HG02678 (cell line): Measurements from ENCODE around the gene OSBPL6.
"Not testable (repeated sequence)": the region's sequence is repeated elsewhere in the genome, so short reads cannot be mapped to it uniquely, and the experiment has no call there.

ENCODE experiments used
- ATAC-seq: cut with Tn5 transposase; IDR thresholded peaks from one replicate; pipeline ENCODE4 v1.9.1; 2021; ENCODE audit warnings: mild to moderate bottlenecking, moderate library complexity; ENCODE audit not compliant: unreplicated experiment

The OSBPL6 gene

GRCh38 chr2:178193823-178194599, at the start of gene OSBPL6:
Gene OSBPL6, plus strand, starts transcription at chr2:178194512. Its CDS starts 111,673 bp downstream, at chr2:178306185.
- ATAC-seq = peak; percentile 93

- no peak for ATAC-seq
Measured at GRCh38 chr2:178152033-178152432, 42.3 kb upstream of the OSBPL6 start.

- ATAC-seq = no peak
Measured at GRCh38 chr2:178152542-178152941, 41.8 kb upstream of the OSBPL6 start.

- no peak for ATAC-seq
Measured at GRCh38 chr2:178152977-178153376, 41.3 kb upstream of the OSBPL6 start.

- not testable (repeated sequence) for ATAC-seq
Measured at GRCh38 chr2:178153878-178154277, 40.4 kb upstream of the OSBPL6 start.

GRCh38 chr2:178155524-178155923, 38.8 kb upstream of the OSBPL6 start:
- ATAC-seq = no peak

DNA sequence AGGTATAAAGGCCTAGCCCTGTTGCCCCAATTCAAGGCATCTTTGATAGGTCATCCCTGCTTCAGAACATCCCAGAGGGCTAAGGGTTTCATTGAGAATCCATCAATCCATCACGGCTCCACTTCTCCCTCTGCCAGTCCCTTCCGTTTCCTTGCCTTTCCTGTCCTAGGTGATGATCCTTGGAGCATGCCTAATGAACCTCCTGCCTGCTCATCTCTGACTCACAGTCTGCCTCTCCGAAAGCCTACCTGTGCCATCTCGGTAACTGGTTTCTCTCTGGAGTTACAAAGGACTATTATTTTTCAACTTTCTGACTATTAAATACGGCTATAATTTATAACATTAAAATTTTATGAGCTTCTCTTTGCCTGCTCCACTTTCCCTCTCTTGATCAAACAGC, 36.7 kb upstream of the OSBPL6 start:
- ATAC-seq = no peak

DNA sequence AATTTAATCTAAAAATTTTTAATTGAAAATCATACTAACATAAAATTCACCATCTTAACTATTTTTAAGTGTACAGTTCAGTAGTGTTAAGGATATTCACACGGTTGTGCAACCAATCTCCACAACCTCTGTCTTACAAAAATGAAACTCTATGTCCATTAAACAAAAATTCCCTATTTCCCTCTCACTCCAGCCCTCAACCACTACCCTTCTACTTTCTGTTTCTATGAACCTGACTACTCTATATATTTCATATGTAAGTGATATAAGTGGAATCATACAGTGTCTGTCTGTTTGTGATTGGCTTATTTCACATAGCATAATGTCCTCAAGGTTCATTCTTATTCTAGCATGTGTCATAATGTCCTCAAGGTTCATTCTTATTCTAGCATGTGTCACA, 34.3 kb upstream of the OSBPL6 start:
- no peak for ATAC-seq

DNA sequence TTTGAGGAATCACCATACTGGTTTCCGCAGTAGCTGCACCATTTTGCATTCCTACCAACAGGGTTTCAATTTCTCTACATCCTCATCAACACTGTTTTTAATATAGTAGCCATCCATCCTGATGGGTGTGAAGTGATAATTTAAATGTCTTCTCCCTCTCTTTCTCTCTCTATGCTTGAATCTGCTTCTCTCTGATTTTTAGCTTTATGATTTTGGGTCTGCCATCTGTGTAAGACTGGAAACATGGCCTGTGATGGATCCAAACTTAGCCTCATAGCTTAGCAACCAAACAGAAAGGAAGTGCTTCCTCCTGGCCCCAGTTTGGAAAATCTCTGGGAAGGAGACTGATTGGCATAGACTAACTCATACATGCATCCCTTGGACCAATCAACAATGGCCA, 33.7 kb upstream of the OSBPL6 start:
- ATAC-seq = no peak

GRCh38 chr2:178163395-178163794, 30.9 kb upstream of the OSBPL6 start:
- no peak for ATAC-seq

DNA sequence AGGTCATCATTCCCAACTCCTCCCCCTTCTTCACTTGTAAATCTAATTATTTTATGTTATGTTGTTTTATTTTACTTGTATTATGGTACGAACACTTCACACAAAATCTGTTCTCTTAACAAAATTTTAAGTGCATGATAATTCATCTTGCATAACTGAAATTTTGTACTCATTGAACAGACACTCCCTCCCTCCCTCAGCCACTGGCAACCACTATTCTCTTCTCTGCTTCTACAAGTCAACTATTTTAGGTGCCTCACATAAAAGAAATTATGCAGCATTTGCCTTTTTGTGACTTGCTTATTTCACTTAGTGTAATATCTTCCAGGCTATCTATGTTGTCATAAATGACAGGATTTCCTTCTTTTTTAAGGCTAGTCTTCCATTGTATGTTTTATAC, 30.4 kb upstream of the OSBPL6 start:
- no peak for ATAC-seq

DNA sequence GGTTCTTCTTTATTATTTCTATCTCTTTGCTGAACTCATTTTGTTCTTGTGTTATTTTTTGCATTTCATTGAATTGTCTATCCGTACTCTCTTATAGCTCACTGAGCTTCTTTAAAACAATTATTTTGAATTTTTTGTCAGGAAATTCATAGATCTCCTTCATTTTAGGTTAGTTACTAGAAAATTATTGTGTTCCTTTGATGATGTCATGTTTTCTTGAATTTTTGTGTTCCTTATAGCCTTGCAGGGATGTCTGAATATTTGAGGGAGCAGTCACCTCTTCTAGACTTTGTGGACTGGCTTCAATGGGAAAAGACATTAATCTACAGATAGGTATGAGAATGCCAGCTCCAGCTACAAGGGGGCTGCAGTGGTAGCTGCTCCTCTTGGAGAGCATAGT, 20.7 kb upstream of the OSBPL6 start:
- no peak for ATAC-seq

DNA sequence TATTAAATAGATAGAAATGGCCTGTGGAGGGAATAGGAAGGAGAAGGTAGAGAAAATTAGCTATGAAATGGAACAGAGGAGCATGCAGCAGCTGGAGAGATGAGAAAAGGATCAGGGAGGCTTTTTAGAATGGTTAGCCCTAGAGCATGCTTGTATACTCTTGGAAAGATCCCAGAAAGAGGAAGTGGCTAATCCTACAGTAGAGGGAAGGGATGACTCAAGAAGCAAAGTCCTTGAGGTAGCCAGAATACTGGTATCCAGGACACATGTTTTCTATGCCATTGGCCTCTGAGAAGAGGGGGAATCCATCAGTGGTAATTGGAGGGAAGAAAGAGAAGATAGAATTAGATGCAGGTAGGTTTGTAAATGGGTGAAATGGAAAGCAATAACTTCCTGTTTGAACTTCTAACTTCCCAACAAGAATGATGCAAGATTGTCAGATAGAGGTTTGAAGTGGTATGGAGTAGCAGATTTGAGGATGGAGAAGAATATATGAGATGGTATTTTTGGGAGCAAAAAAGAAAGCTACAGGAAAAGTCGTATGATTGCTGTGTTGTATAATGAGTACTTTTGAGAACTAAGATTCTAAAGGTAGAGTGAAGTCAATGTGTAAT, 17.1 kb upstream of the OSBPL6 start:
- ATAC-seq = no peak

DNA sequence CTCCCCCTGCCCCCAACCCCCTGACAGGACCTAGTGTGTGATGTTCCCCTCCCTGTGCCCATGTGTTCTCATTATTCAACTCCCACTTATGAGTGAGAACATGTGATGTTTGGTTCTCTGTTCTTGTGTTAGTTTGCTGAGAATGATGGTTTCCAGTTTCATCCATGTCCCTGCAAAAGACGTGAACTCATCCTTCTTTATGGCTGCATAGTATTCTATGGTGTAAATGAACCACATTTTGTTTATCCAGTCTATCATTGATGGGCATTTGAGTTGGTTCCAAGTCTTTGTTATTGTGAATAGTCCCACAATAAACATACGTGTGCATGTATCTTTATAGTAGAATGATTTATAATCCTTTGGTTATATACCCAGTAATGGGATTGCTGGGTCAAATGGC, 13.7 kb upstream of the OSBPL6 start:
- ATAC-seq = not testable (repeated sequence)

- ATAC-seq = no peak
Measured at GRCh38 chr2:178187861-178188260, 6.5 kb upstream of the OSBPL6 start.

- ATAC-seq = no peak
Measured at GRCh38 chr2:178188466-178188865, 5.8 kb upstream of the OSBPL6 start.

DNA sequence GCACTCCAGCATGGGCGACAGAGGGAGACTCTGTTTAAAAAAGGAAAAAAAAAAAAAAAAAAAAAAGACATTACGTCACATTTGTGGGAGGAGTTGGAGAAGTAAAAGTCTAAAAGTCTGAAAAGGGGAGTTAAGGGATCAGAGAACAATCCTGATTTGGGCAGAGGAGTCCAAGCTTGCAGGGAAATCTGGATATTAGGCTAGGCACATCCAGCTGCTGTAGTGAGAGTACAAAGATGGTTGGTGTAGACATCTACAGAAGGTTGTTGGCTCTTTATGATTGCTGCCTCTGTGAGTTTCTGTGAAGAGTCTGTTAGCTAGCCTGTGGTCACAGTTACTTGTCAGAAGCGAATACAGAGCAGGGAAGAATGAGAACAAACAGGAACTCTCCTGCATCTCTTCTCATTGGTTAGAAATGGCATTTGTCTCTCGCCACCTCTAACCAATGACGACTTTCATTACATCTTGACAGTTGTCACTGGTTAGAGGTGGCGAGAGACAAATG, 3.3 kb upstream of the OSBPL6 start:
- no peak for ATAC-seq

- ATAC-seq = no peak
Measured at GRCh38 chr2:178191511-178191910, 2.8 kb upstream of the OSBPL6 start.

DNA sequence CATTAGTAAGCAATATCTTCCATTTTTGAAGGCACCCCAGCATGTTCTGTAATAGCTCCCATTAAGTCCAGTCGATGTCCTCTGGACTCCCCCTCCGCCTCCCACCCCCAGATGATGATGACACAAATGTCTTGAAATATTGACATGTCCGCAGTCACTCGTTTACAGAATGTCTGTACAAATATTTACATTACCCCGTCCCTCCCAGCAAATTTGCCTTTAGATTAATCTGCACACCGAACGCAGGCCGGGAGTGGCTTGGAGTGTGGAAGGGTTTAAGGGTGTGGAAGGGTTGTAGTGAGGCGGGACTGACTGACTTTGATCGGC, 853 bp upstream of the OSBPL6 start:
- ATAC-seq = no peak

- ATAC-seq = no peak
Measured at GRCh38 chr2:178194600-178195389, 483 bp downstream of the OSBPL6 start.

GRCh38 chr2:178195390-178196166, 1.3 kb downstream of the OSBPL6 start:
- no peak for ATAC-seq
